Measurements from ENCODE around the gene CDC6. TPM values are rescaled to one million over a fixed set of nuclear protein-coding genes. Genes with fewer than 3 reads are reported as not detected.

The CDC6 gene
- total and polyA plus RNA-seq, 8 donors, result 0.71 to 3.3 (median 1.3) TPM

DNA sequence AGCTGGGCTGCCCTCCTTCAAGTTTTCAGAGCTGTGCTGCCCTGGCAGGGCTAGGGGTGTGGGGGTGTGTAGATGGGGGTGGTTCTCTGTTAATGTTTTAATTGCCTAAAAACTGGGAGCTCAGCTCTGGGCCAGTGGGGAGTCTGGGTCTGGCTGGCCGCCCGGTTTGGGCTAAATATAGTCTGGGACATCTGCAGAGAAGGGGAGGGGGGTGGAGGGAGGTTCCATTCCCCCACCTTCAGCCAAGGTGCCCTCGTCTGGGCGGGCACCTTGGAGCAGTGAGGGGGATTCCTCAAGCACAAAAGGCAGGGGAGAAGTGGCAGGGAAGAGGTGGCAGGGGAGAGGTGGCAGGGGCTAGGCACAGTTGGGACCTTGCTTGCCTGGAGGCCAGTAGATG lies 34.3 kb downstream of the CDC6 start:
- H3K36me3 ChIP-seq, result no peaks in the 10 kb centered on the region
- H3K27ac ChIP-seq, result peak overlapping the region; percentile 42 to 77 (median 50)
- ATAC-seq (no peak), FAIRE-seq (no peak), DNase-seq (peak in 3 of 6 donors; percentile 48 to 57 (median 52))
- H3K9me3 ChIP-seq, result no peaks in the 10 kb centered on the region
- no peaks in the 10 kb centered on the region for H3K27me3 ChIP-seq
- TF ChIP-seq, protein P1, sequence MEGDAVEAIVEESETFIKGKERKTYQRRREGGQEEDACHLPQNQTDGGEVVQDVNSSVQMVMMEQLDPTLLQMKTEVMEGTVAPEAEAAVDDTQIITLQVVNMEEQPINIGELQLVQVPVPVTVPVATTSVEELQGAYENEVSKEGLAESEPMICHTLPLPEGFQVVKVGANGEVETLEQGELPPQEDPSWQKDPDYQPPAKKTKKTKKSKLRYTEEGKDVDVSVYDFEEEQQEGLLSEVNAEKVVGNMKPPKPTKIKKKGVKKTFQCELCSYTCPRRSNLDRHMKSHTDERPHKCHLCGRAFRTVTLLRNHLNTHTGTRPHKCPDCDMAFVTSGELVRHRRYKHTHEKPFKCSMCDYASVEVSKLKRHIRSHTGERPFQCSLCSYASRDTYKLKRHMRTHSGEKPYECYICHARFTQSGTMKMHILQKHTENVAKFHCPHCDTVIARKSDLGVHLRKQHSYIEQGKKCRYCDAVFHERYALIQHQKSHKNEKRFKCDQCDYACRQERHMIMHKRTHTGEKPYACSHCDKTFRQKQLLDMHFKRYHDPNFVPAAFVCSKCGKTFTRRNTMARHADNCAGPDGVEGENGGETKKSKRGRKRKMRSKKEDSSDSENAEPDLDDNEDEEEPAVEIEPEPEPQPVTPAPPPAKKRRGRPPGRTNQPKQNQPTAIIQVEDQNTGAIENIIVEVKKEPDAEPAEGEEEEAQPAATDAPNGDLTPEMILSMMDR (IDR thresholded peaks at IDR 0.05), result no peak
- WGBS, 2 donors, result 2 to 5% methylated on average over 4 of the region's 4 CpGs
- peaks cover 10 to 45% (median 12%) of the 10 kb centered on the region in 3 donors for H3K4me1 ChIP-seq
- intact Hi-C loops (cut with DNase I), result no loop called here
- peak overlapping the region in 2 of 4 donors; percentile 4 to 100 for H3K4me3 ChIP-seq

DNA sequence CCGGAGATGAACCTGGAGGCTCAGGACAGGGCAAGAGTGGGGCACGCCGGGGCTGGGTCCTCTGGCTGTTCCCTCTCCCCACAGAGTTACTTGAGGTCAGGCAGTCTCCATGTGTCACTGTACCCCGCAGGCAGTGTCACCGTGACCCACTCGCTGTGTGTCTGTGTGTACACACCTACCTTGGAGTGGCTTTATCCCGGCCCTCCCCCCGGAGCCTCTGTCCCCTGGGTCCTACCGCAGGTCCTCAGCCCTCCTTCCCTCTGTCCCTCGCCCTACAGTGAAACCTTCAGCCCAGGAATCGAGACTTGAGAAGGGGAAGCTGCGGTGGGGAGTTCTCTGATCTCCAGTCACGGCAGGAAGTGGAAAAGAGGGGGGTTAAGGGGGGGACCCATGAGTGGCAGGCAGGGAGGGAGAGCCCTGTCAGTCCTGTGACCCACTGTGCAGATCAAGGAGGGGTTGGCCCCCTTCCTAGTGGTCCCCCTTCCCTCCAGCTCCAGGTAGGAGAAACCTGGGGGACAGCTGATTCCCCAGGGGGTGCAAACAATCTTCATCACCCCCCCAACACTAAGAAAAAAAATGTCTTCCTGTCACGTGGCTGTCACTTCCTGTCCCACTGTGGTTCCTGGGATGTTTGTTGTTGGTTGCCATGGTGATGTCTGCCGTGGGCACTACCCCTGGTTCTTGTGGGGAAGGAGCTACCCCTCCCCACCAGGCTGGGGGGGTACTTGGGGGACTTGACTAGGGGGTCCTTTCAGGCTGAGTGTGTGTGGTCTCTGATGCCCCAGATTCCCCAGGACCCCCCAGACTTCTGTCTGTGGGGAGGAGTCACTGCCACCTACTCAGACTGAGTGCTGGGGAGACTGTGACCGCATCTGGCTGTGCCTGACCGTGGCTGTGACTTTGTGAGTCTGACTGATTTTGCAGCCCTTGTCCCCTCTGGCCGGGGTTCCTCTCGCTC lies 35.0 kb downstream of the CDC6 start:
- peak overlapping the region; percentile 42 to 77 (median 50) for H3K27ac ChIP-seq
- H3K9me3 ChIP-seq, result no peaks in the 10 kb centered on the region
- H3K36me3 ChIP-seq, result no peaks in the 10 kb centered on the region
- peaks cover 6 to 44% (median 17%) of the 10 kb centered on the region in 3 donors for H3K4me1 ChIP-seq
- TF ChIP-seq, protein P1 (IDR thresholded peaks at IDR 0.05), result no peak
- H3K27me3 ChIP-seq, result no peaks in the 10 kb centered on the region
- peak in 4 of 6 donors; percentile 40 to 77 (median 68) for DNase-seq
- intact Hi-C loops (cut with DNase I), result no loop called here
- peak overlapping the region in 2 of 4 donors; percentile 4 to 100 for H3K4me3 ChIP-seq
- peak in 2 of 4 donors; percentile 5 to 7 for ATAC-seq
- no peak for FAIRE-seq
- 38 to 45% methylated on average over 19 of the region's 19 CpGs for WGBS, 2 donors

DNA sequence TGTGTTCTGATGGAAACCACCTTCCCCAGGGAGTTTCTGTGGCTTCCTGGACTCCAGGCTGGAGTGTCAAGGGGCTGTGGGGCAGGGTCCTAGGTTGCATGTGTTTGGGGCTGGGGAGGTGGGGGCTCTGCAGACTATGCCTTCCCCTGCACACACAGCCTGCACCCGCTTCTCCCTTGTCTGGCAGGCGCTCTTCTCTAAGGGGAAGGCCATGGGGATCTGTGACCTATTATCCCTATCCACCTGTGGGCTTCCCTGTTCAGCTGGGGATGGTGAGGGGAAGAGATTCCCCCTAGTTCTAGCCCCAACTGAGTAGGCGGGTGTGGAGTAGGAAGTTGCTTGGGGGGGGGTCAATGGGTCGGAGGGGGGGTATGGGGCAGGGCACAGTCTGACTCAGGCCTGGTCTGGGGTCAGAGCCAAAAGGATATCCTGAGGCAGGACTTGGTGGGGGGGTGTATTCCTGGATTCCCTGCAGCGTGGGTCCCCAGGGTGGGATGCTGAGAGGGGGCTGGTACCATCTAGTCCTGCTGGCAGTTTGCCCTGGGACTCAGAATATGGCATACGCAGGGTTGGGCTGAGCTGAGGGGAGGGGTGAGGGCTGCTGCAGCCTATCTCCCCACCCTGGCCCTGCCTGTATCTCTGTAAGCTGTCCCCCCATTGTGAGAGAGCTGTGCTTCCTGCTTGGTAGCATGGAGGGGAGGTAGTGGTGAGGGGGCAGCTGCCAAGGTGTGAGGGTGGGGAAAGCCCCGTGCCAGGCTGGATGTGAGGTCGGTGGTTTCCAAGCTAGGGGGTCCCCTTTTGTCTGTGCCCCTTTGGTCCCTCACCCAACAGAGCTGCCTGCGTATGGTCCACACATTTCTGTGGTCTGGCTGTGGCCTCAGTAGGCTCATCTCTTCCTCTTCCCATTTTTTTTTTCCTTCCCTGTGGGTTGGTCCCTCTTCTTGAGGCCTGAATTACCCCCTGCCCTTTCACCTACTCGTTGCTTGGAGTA lies 36.0 kb downstream of the CDC6 start:
- no peak for FAIRE-seq
- TF ChIP-seq, protein P1 (IDR thresholded peaks at IDR 0.05), result no peak
- intact Hi-C loops (cut with DNase I), result no loop called here
- Histone ChIP-seq H3K9me3 (no peaks in the 10 kb centered on the region), H3K27me3 (no peaks in the 10 kb centered on the region), H3K4me1 (peaks cover 6 to 52% (median 19%) of the 10 kb centered on the region in 3 donors), H3K27ac (peak overlapping the region; percentile 33 to 77 (median 50)), H3K36me3 (no peaks in the 10 kb centered on the region), H3K4me3 (no peak overlapping the region)
- peak in 4 of 6 donors; percentile 14 to 57 (median 49) for DNase-seq
- 64 to 78% methylated on average over 8 to 10 of the region's 10 CpGs for WGBS, 2 donors
- ATAC-seq, result peak in 1 of 4 donors; percentile 4

DNA sequence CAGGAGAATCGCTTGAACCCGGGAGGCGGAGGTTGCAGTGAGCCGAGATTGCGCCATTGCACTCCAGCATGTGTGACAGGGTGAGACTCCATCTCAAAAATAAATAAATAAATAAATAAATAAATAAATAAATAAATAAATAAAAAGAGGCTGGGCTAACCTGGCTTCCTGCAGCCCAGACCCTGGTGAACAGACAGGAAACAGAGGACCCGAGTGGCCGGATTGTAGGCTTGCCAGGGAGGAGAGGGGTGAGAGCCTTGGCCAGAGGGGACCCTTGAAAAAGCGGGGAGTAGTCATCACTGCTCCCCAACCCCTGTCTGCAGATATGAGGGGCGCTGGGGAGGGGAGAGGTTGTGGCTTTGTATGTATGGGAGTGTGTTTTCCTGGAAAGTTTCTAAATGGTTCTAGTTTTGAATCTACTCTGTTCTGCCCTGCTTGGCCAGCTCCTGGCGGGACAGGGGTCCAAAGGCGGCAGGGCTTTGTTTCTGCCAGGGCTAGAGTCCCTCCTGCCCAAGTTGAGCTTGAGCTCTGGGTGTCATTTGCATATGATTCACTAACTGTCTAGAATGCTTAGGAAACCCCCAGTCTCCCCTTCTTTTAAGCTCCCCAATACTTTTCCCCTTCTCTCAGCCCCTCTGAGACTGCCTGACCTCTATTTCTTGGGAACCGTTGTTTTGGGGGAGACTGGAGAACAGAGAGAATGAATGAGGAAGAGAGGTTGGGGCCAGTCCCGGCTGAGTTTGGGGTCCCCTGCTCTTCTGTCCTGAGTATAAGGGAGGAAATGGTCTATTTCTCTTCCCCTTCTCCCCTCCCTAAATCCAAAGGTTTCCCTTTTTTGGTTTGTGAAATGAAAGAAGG lies 37.7 kb downstream of the CDC6 start:
- TF ChIP-seq, protein P1 (IDR thresholded peaks at IDR 0.05), result no peak
- FAIRE-seq (no peak), DNase-seq (peak in 3 of 6 donors; percentile 22 to 30 (median 28)), ATAC-seq (no peak)
- H3K27ac ChIP-seq, result peak overlapping the region in 1 of 4 donors; percentile 50
- H3K9me3 ChIP-seq, result no peaks in the 10 kb centered on the region
- 80 to 84% methylated on average over 12 to 13 of the region's 13 CpGs for WGBS, 2 donors
- no peaks in the 10 kb centered on the region for H3K36me3 ChIP-seq
- no peaks in the 10 kb centered on the region for H3K27me3 ChIP-seq
- intact Hi-C loops (cut with DNase I), result no loop called here
- no peak overlapping the region for H3K4me3 ChIP-seq
- H3K4me1 ChIP-seq, result peaks cover 5 to 56% (median 29%) of the 10 kb centered on the region in 3 donors
